Fibroblast of lung (primary cell): Measurements from ENCODE around the gene MNAT1. TPM values are rescaled to one million over a fixed set of nuclear protein-coding genes. Genes with fewer than 3 reads are reported as not detected.

Experiments
- DNase-seq, 2 donors: peaks; one replicate each; pipeline versions ENCODE4 v3.0.0 to v3.0.0-alpha.2; 2010; ENCODE audit warnings: low read depth in 2 of 2
- H2AFZ ChIP-seq: 2 replicates; pipeline ENCODE4 v1.5.1; 2012; ENCODE audit warnings: low read length, control low read depth, inconsistent platforms
- H3K27ac ChIP-seq: 2 replicates; pipeline ENCODE4 v1.5.1; 2011; ENCODE audit warnings: low read length, control low read depth; ENCODE audit not compliant: insufficient read depth
- H3K27me3 ChIP-seq: 2 replicates; pipeline ENCODE4 v1.5.1; 2011; ENCODE audit warnings: mild to moderate bottlenecking, low read length; ENCODE audit not compliant: control insufficient read depth, insufficient read depth
- H3K36me3 ChIP-seq: 2 replicates; pipeline ENCODE4 v1.5.1; 2011; ENCODE audit warnings: low read length; ENCODE audit not compliant: control insufficient read depth, insufficient read depth
- H3K4me1 ChIP-seq: 2 replicates; pipeline ENCODE4 v1.5.1; 2011; ENCODE audit warnings: low read length; ENCODE audit not compliant: control insufficient read depth, insufficient read depth; ENCODE audit errors: extremely low read depth
- H3K4me2 ChIP-seq: 2 replicates; pipeline ENCODE4 v1.5.1; 2011; ENCODE audit warnings: low read length, control low read depth; ENCODE audit not compliant: insufficient read depth; ENCODE audit errors: extremely low read depth
- H3K4me3 ChIP-seq, 4 experiments: fragments of 200-600 bp in 1 of 4; sonication (generic) in 1 of 4; replicated peaks in 1 of 4; 2 replicates each; pipeline ENCODE4 v1.5.1; 2011 to 2016; ENCODE audit warnings: low read length in 4 of 4, low read depth in 3 of 4, mild to moderate bottlenecking in 3 of 4, control low read depth in 2 of 4, inconsistent platforms in 1 of 4, mixed read lengths in 1 of 4; ENCODE audit not compliant: insufficient read depth in 1 of 4; ENCODE audit errors: control extremely low read depth in 1 of 4
- H3K79me2 ChIP-seq: 2 replicates; pipeline ENCODE4 v1.5.1; 2012; ENCODE audit warnings: mild to moderate bottlenecking, low read length, inconsistent platforms; ENCODE audit not compliant: control insufficient read depth, insufficient read depth
- H3K9ac ChIP-seq: 2 replicates; pipeline ENCODE4 v1.5.1; 2011; ENCODE audit warnings: mild to moderate bottlenecking, low read length, control low read depth; ENCODE audit not compliant: insufficient read depth
- H3K9me3 ChIP-seq: 2 replicates; pipeline ENCODE4 v1.5.1; 2012; ENCODE audit warnings: low read depth, low read length; ENCODE audit not compliant: control insufficient read depth, insufficient read depth
- H4K20me1 ChIP-seq: 2 replicates; pipeline ENCODE4 v1.5.1; 2011; ENCODE audit warnings: low read length; ENCODE audit not compliant: control insufficient read depth, insufficient read depth; ENCODE audit errors: extremely low read depth
- EZH2 ChIP-seq: IDR thresholded peaks from 2 replicates; pipeline ENCODE4 v1.5.1; 2012; ENCODE audit warnings: low read length, control low read depth, mild to moderate bottlenecking; ENCODE audit errors: missing control alignments
- polyA plus RNA-seq, 2 donors: library from polyadenylated mRNA; depleted of rRNA in 1 of 2; stranded (reverse) in 1 of 2; unstranded in 1 of 2; fragments of >200 nt; gene quantifications; 2 replicates each; pipeline ENCODE4 v1.2.1, GENCODE V29; 2011 to 2012; ENCODE audit warnings: missing spikeins in 1 of 2
- total RNA-seq: library from RNA; depleted of rRNA; stranded (reverse); fragments of >200 nt; gene quantifications from 2 replicates; pipeline ENCODE4 v1.2.1, GENCODE V29; 2014
- TF ChIP-seq, protein P1 (sequence below), 2 donors: IDR thresholded peaks in 1 of 2; conservative IDR thresholded peaks in 1 of 2; 1 replicate in 1 of 2; 2 replicates in 1 of 2; pipeline ENCODE4 v1.5.1; 2011 to 2012; ENCODE audit warnings: low read length in 2 of 2, control low read depth in 1 of 2, inconsistent platforms in 1 of 2, low read depth in 1 of 2, mild to moderate bottlenecking in 1 of 2

MNAT1 gene
- total and polyA plus RNA-seq, 2 donors (not counting 1 experiment from before 2014, with no cell fraction given) = 48.2 to 58.5 TPM

DNA sequence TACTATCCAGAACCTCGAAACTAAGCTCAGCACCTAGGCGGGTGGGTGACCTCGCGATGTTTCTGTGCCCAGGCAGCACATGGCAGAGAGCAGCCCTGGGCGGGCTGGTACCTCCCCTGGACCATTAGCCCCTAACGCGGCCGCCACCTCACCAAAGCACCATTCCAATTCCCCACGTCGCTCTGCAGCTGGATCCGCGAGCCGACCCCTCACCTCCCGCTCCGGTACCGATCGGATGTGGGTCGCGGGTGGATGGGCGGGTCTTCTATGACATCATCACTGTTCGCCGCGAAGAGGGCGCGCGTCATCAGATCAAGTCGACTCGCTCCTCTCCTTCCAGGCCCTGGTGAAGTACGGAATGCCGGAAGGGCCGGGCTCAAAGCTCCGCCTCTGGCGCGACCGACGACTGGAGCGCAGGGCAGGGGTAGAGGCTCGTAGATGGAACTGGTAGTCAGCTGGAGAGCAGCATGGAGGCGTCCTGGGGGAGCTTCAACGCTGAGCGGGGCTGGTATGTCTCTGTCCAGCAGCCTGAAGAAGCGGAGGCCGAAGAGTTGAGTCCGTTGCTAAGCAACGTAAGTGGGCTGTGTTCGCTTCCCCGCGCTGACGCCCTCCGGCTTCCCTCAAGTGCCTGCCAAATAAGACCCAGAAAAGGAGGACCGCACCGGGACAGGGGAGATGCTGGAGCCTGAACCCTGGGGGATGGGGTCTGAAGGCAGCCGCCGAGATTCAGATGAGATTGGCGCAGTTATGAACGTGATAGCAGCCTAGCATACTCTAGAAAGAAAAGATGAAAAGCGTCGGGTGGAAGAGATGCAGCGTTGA lies 246.5 kb downstream of the MNAT1 start, which contains the start of the genes SLC38A6 and TRMT5:
SLC38A6 (plus strand) TSS at position 435 of the 822 bp plus-strand sequence; CDS start at position 468, 33 bp downstream.
TRMT5 (minus strand) TSS at position 269 of the 822 bp plus-strand sequence; CDS start at position 163, 106 bp downstream.
- peaks cover 3% of the 10 kb centered on the region for H3K4me1 ChIP-seq
- H3K9me3 ChIP-seq = no peaks in the 10 kb centered on the region
- H2AFZ ChIP-seq = peak within 1 kb of the TSS; percentile 76
- peak within 1 kb of the TSS; percentile 89 for H3K9ac ChIP-seq
- peaks cover 26% of the 10 kb centered on the region for H3K79me2 ChIP-seq
- no peaks in the 10 kb centered on the region for H4K20me1 ChIP-seq
- peak; percentile 97 to 98 for DNase-seq
- peaks cover 5% of the 10 kb centered on the region for H3K36me3 ChIP-seq
- peak within 1 kb of the TSS; percentile 95 for H3K27ac ChIP-seq
- H3K4me2 ChIP-seq = peak within 1 kb of the TSS; percentile 97
- TF ChIP-seq, protein P1, sequence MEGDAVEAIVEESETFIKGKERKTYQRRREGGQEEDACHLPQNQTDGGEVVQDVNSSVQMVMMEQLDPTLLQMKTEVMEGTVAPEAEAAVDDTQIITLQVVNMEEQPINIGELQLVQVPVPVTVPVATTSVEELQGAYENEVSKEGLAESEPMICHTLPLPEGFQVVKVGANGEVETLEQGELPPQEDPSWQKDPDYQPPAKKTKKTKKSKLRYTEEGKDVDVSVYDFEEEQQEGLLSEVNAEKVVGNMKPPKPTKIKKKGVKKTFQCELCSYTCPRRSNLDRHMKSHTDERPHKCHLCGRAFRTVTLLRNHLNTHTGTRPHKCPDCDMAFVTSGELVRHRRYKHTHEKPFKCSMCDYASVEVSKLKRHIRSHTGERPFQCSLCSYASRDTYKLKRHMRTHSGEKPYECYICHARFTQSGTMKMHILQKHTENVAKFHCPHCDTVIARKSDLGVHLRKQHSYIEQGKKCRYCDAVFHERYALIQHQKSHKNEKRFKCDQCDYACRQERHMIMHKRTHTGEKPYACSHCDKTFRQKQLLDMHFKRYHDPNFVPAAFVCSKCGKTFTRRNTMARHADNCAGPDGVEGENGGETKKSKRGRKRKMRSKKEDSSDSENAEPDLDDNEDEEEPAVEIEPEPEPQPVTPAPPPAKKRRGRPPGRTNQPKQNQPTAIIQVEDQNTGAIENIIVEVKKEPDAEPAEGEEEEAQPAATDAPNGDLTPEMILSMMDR (conservative IDR thresholded peaks at IDR 0.05 in 1 of 2, IDR thresholded peaks at IDR 0.05 in 1 of 2; ENCODE audit: low read depth in 1 of 2, low read length in 2 of 2) = no peak
- no peak for TF ChIP-seq EZH2
- H3K4me3 ChIP-seq = peak within 1 kb of the TSS; percentile 58 to 98 (median 84)
- no peaks in the 10 kb centered on the region for H3K27me3 ChIP-seq

DNA sequence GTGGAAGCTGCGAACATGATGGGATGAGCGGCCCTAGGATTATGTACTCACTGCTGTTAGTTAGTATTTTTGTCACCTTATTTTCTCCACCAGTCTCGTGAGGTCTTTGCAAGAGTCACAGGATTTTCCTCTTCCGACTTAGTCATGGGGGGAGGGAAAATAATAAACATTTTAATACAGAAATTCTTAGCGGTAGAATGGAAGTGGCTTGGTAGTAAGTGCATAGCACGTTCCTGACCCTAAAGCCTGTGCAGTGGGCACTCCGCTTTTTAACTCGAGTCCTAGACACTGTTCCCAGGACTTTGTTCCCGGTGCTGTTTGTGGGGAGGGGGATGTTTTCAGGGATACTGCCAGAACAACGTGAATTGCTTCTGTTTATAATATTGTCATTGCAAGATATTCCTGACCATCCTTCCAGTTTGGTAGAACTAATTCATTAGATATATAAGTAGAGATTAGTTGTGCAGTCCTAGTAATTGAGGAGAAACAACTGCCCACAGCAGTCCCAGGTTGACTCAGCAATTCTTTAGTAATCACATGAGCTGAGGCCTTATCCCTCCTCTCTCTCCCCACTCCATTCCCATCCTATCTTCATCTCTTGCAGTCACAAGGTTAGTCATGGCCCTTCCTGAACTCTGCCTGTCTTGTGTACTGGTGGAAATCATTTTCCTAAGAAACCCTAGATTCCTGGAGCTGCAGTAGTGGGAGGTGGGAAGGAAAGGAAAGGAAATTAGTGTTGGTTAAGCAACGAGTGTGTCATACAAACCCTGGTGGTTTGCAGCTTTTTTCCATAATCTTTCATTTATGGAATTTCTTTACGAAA lies 247.3 kb downstream of the MNAT1 start:
- H3K4me3 ChIP-seq = peak overlapping the region; percentile 58 to 98 (median 84)
- H3K36me3 ChIP-seq = peaks cover 3% of the 10 kb centered on the region
- DNase-seq = peak; percentile 85 to 90
- H3K27ac ChIP-seq = peak overlapping the region; percentile 95
- H3K9me3 ChIP-seq = no peaks in the 10 kb centered on the region
- peak overlapping the region; percentile 97 for H3K4me2 ChIP-seq
- peaks cover 26% of the 10 kb centered on the region for H3K79me2 ChIP-seq
- H3K27me3 ChIP-seq = no peaks in the 10 kb centered on the region
- TF ChIP-seq, protein P1 (conservative IDR thresholded peaks at IDR 0.05 in 1 of 2, IDR thresholded peaks at IDR 0.05 in 1 of 2; ENCODE audit: low read depth in 1 of 2, low read length in 2 of 2) = no peak
- no peak for TF ChIP-seq EZH2
- H3K9ac ChIP-seq = peak overlapping the region; percentile 89
- peaks cover 3% of the 10 kb centered on the region for H3K4me1 ChIP-seq
- H2AFZ ChIP-seq = peak overlapping the region; percentile 58
- H4K20me1 ChIP-seq = no peaks in the 10 kb centered on the region

DNA sequence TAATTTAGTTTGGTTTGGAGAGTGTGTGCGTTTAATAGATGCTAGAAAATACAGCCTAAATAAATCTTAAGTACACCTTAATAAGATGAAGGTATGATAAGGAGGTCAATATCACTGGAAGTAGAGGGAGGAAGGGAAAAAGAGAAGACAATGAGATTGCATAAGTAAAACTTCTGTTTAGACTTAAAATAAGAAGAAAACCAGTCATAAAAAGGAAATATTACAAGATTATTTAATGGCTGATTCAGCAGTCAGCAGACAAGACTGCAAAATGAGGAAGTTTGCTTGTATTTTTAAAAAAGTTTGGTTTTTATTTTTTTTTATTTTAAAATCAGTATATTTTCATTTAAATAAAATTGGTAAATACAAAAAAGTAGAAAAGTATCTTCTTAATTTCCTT lies 249.6 kb downstream of the MNAT1 start:
- Histone ChIP-seq H4K20me1 (no peaks in the 10 kb centered on the region), H3K27me3 (no peaks in the 10 kb centered on the region), H2AFZ (no peak overlapping the region), H3K4me2 (no peak overlapping the region), H3K36me3 (peaks cover 7% of the 10 kb centered on the region), H3K9ac (no peak overlapping the region), H3K4me3 (peak overlapping the region in 2 of 4 experiments; percentile 32 to 87), H3K27ac (no peak overlapping the region), H3K9me3 (no peaks in the 10 kb centered on the region), H3K79me2 (peaks cover 28% of the 10 kb centered on the region), H3K4me1 (peaks cover 3% of the 10 kb centered on the region)
- DNase-seq = no peak
- TF ChIP-seq EZH2 = no peak
- TF ChIP-seq, protein P1 (conservative IDR thresholded peaks at IDR 0.05 in 1 of 2, IDR thresholded peaks at IDR 0.05 in 1 of 2; ENCODE audit: low read depth in 1 of 2, low read length in 2 of 2) = no peak
